OCI-LY3 (cell line): Measurements from ENCODE around the gene EEIG2.

Experiments
- CTCF ChIP-seq: fragments of 200-600, 300-600 bp; sonication (generic); IDR thresholded peaks from 2 replicates; pipeline ENCODE4 v1.5.1; 2014; ENCODE audit warnings: antibody characterized with exemption, low read length, low read depth
- EZH2phosphoT487 ChIP-seq: fragments of 200-600 bp; shearing (Covaris generic); IDR thresholded peaks from 2 replicates; pipeline ENCODE4 v1.6.1; 2018; ENCODE audit warnings: antibody characterized with exemption, mixed run types, low read depth

GRCh38 chr1:108606478-108606877 is 46.6 kb downstream of the EEIG2 start:
- no peak for TF ChIP-seq CTCF
- TF ChIP-seq EZH2phosphoT487, result no peak
